HepG2 (cell line): ENCODE data around the gene SEPTIN10. TPM values are rescaled to one million over a fixed set of nuclear protein-coding genes. Genes with fewer than 3 reads are reported as not detected.

ENCODE experiments used
- ARID2 ChIP-seq: sonication (generic); formaldehyde crosslinking; IDR thresholded peaks from 2 replicates; pipeline ENCODE4 v1.8.1; 2022; ENCODE audit warnings: mild to moderate bottlenecking, missing genetic modification reagents, borderline replicate concordance
- BCLAF1 ChIP-seq: fragments of 450-650 bp; IDR thresholded peaks from 2 replicates; pipeline ENCODE4 v1.6.1; 2017; ENCODE audit warnings: mild to moderate bottlenecking
- CEBPZ ChIP-seq: IDR thresholded peaks from 2 replicates; pipeline ENCODE4 v1.6.1; 2012; ENCODE audit warnings: low read length, improper control_type of control experiment
- GABPB1 ChIP-seq: IDR thresholded peaks from 2 replicates; pipeline ENCODE4 v1.6.1; 2016; ENCODE audit warnings: mild to moderate bottlenecking, missing genetic modification reagents, moderate library complexity, missing compliant biosample characterization
- GATAD1 ChIP-seq: IDR thresholded peaks from 2 replicates; pipeline ENCODE4 v1.6.1; 2016; ENCODE audit warnings: missing genetic modification reagents, missing compliant biosample characterization
- GLI4 ChIP-seq: sonication (generic); formaldehyde crosslinking; IDR thresholded peaks from 2 replicates; pipeline ENCODE4 v1.5.1; 2020; ENCODE audit warnings: missing genetic modification reagents, mild to moderate bottlenecking, moderate library complexity, borderline replicate concordance
- HNF4A ChIP-seq: sonication (generic); formaldehyde crosslinking; IDR thresholded peaks from 2 replicates; pipeline ENCODE4 v1.4.0; 2020; ENCODE audit warnings: missing genetic modification reagents
- IRF2 ChIP-seq: IDR thresholded peaks from 2 replicates; pipeline ENCODE4 v1.6.1; 2018; ENCODE audit warnings: missing genetic modification reagents, missing compliant biosample characterization
- MEIS2 ChIP-seq: sonication (generic); formaldehyde crosslinking; IDR thresholded peaks from 2 replicates; pipeline ENCODE4 v1.9.0; 2021; ENCODE audit warnings: mild to moderate bottlenecking, missing genetic modification reagents
- PAX8 ChIP-seq: sonication (generic); formaldehyde crosslinking; IDR thresholded peaks from 2 replicates; pipeline ENCODE4 v1.8.0; 2022; ENCODE audit warnings: mild to moderate bottlenecking, missing genetic modification reagents, borderline replicate concordance
- PHF20 ChIP-seq: sonication (generic); formaldehyde crosslinking; IDR thresholded peaks from 2 replicates; pipeline ENCODE4 v1.5.0; 2020; ENCODE audit warnings: mild to moderate bottlenecking, missing genetic modification reagents
- RNF2 ChIP-seq: fragments of 450-650 bp; conservative IDR thresholded peaks from 2 replicates; pipeline ENCODE4 v1.6.1; 2016; ENCODE audit warnings: low read depth
- SNAI1 ChIP-seq: sonication (generic); formaldehyde crosslinking; IDR thresholded peaks from 2 replicates; pipeline ENCODE4 v1.5.0; 2020; ENCODE audit warnings: mild to moderate bottlenecking, missing genetic modification reagents, borderline replicate concordance
- SP2 ChIP-seq: sonication (generic); formaldehyde crosslinking; IDR thresholded peaks from 2 replicates; pipeline ENCODE4 v1.5.1; 2020; ENCODE audit warnings: mild to moderate bottlenecking, missing genetic modification reagents
- STAG1 ChIP-seq: sonication (generic); formaldehyde crosslinking; IDR thresholded peaks from 2 replicates; pipeline ENCODE4 v1.4.0; 2020; ENCODE audit warnings: missing genetic modification reagents
- SUZ12 ChIP-seq: fragments of 150-350 bp; IDR thresholded peaks from 2 replicates; pipeline ENCODE4 v1.6.1; 2014; ENCODE audit warnings: low read depth, low read length
- TCF7L2 ChIP-seq: IDR thresholded peaks from 2 replicates; pipeline ENCODE4 v1.6.1; 2011; ENCODE audit warnings: mild to moderate bottlenecking, low read depth, low read length, moderate library complexity
- ZBTB38 ChIP-seq: sonication (generic); formaldehyde crosslinking; IDR thresholded peaks from 2 replicates; pipeline ENCODE4 v1.5.1; 2020; ENCODE audit warnings: mild to moderate bottlenecking, missing genetic modification reagents
- ZMAT5 ChIP-seq: sonication (generic); formaldehyde crosslinking; IDR thresholded peaks from 2 replicates; pipeline ENCODE4 v1.5.0; 2020; ENCODE audit warnings: mild to moderate bottlenecking, low read depth, missing genetic modification reagents, borderline replicate concordance
- ZNF232 ChIP-seq: sonication (generic); formaldehyde crosslinking; IDR thresholded peaks from 2 replicates; pipeline ENCODE4 v1.4.0; 2020; ENCODE audit warnings: missing genetic modification reagents, borderline replicate concordance
- ZNF432 ChIP-seq: sonication (generic); formaldehyde crosslinking; IDR thresholded peaks from 2 replicates; pipeline ENCODE4 v1.5.0; 2020; ENCODE audit warnings: missing genetic modification reagents, mild to moderate bottlenecking, borderline replicate concordance
- ZNF547 ChIP-seq: sonication (generic); formaldehyde crosslinking; IDR thresholded peaks from 2 replicates; pipeline ENCODE4 v1.5.1; 2020; ENCODE audit warnings: mild to moderate bottlenecking, missing genetic modification reagents
- ZNF589 ChIP-seq: sonication (generic); formaldehyde crosslinking; conservative IDR thresholded peaks from 2 replicates; pipeline ENCODE4 v1.8.0; 2022; ENCODE audit warnings: mild to moderate bottlenecking, moderate library complexity, missing genetic modification reagents
- ZNF615 ChIP-seq: sonication (generic); formaldehyde crosslinking; IDR thresholded peaks from 2 replicates; pipeline ENCODE4 v1.5.0; 2020; ENCODE audit warnings: mild to moderate bottlenecking, missing genetic modification reagents, borderline replicate concordance
- ZSCAN25 ChIP-seq: sonication (generic); formaldehyde crosslinking; IDR thresholded peaks from 2 replicates; pipeline ENCODE4 v1.8.0; 2022; ENCODE audit warnings: mild to moderate bottlenecking, missing genetic modification reagents
- polyA plus RNA-seq, 8 experiments: library from polyadenylated mRNA; depleted of rRNA in 3 of 8; stranded (reverse) in 7 of 8; unstranded in 1 of 8; fragments of >200 nt; fragmentation: Illumina TruSeq in 4 of 8; extraction: Trizol in 4 of 8; gene quantifications; 2 replicates each; pipeline versions ENCODE4 v1.2.1 to v1.2.3, GENCODE V29; 2011 to 2016; ENCODE audit warnings: low read depth in 4 of 8, missing spikeins in 1 of 8, mixed read lengths in 1 of 8; ENCODE audit not compliant: insufficient read depth in 1 of 8
- total RNA-seq, 5 experiments: library from RNA; depleted of rRNA; stranded (reverse); fragments of >200 nt; fragmentation: Illumina TruSeq; extraction: Trizol; gene quantifications; 2 replicates each; pipeline ENCODE4 v1.2.3, GENCODE V29; 2016; ENCODE audit warnings: low read depth in 1 of 5

Gene SEPTIN10
- total and polyA plus RNA-seq, 2 of the 13 experiments (the other 11 are each of a cell fraction or from before 2014, with no cell fraction given): 45.8 to 67.5 TPM

GRCh38 chr2:109637749-109638570 is 24.2 kb upstream of the SEPTIN10 start (continued):
- peak; percentile 46; the same call in 1 of the 2 replicates for TF ChIP-seq ZBTB38 (CRISPR knock-in tag)
- TF ChIP-seq ZSCAN25: no peak
- no peak for TF ChIP-seq ZNF615 (CRISPR knock-in tag)
- peak; percentile 42; the same call in 1 of the 2 replicates for TF ChIP-seq HNF4A
- no peak for TF ChIP-seq PAX8 (CRISPR knock-in tag)
- TF ChIP-seq SUZ12: no peak
- TF ChIP-seq RNF2: no peak
- TF ChIP-seq SNAI1: no peak
- no peak for TF ChIP-seq GLI4
- TF ChIP-seq ZMAT5 (CRISPR knock-in tag): no peak
- no peak for TF ChIP-seq TCF7L2
- TF ChIP-seq MEIS2: no peak
- TF ChIP-seq ZNF589 (CRISPR knock-in tag): no peak
- TF ChIP-seq BCLAF1: no peak
- no peak for TF ChIP-seq ZNF432 (CRISPR knock-in tag)
- no peak for TF ChIP-seq STAG1 (CRISPR knock-in tag)
- TF ChIP-seq GATAD1 (CRISPR knock-in tag): peak; percentile 42; the same call in 1 of the 2 replicates
- TF ChIP-seq IRF2: peak; percentile 49; the same call in 1 of the 2 replicates
- no peak for TF ChIP-seq ARID2 (CRISPR knock-in tag)
- no peak for TF ChIP-seq ZNF547 (CRISPR knock-in tag)
- no peak for TF ChIP-seq PHF20 (CRISPR knock-in tag)
- TF ChIP-seq CEBPZ: no peak
- no peak for TF ChIP-seq ZNF232
- TF ChIP-seq GABPB1: peak; percentile 30; the same call in 1 of the 2 replicates
- no peak for TF ChIP-seq SP2 (CRISPR knock-in tag)
